ELR (cell line): ENCODE data around the gene NAA15.
"Not testable (repeated sequence)": the region's sequence is repeated elsewhere in the genome, so short reads cannot be mapped to it uniquely, and the experiment has no call there.

ENCODE experiments used
- DNase-seq: peaks from one replicate; pipeline ENCODE4 v3.0.0-alpha.2; 2015; ENCODE audit warnings: low read depth

NAA15 gene

DNA sequence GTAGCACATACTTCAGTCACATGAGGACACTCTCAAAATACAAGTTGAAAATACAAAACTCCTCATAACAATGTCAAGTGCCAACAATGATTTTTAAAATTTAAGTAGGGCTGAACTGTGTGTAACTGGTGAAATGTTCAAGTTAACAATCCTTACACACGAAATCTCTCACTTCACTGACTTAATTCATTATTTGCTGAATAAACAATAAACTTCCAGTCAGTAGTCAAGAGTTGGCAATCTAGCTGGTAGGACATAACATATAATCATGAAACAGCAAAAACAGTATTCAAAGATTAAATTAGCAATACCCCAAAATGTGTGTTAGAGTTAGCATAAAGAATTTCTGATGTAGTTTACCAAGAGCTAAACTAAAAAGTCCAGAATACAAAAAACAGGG lies 150.7 kb downstream of the NAA15 start:
- no peak for DNase-seq

DNA sequence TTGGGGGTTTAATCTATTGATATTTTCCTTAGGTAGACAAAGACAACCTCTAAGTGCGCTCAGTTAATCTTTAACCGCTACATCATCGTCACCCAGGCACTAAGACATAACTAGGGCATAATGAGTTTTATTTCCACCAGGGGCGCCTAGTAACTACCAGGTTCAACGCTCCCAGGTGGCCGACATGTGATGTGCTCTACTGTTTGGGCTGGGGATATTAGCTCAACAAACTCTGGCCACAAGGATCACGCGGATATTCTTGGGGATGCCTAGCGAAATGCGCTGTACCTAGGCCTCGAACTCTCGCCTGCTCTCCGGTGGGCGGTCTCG lies 151.7 kb downstream of the NAA15 start:
- peak; percentile 82 for DNase-seq

GRCh38 chr4:139453371-139454110 lies 152.2 kb downstream of the NAA15 start:
- peak; percentile 97 for DNase-seq

DNA sequence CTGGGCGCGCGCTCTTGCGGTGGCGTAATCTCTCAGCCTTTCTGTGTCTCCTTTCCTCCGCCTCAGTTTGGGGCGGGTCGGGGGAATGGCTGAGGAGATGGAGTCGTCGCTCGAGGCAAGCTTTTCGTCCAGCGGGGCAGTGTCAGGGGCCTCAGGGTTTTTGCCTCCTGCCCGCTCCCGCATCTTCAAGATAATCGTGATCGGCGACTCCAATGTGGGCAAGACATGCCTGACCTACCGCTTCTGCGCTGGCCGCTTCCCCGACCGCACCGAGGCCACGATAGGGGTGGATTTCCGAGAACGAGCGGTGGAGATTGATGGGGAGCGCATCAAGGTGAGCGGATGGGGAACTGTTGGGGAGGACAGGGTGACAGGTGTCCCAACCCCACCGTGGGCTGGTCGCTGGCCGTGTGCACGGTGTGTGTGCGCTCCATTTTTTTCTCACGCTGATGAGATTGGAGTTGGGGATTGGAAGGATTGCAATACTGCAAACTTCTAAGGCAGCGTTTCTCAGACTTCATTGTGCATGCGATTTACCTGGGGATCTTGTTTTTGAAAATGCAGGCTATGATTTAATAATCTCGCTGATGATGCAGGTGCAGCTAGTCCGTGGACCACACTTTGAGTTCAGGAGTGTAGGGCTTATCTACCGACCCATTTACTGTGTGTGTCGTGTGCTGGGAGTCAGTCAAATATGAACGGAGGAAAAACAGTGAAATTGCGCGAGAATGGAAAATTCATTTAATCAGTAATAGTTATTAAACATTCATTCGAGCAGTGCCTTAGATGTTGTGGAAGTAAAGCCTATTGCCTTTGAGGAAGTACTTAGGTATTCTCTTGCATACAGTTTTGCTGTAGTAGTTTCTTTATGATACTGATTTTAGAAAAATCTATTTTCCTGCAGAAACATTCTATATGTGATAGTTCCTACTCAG lies 153.1 kb downstream of the NAA15 start, which contains the start of gene RAB33B:
Gene RAB33B, plus strand, starts transcription at position 11 of the 935 bp plus-strand sequence. Its CDS starts 75 bp downstream, at position 86.
- peak; percentile 17 for DNase-seq

DNA sequence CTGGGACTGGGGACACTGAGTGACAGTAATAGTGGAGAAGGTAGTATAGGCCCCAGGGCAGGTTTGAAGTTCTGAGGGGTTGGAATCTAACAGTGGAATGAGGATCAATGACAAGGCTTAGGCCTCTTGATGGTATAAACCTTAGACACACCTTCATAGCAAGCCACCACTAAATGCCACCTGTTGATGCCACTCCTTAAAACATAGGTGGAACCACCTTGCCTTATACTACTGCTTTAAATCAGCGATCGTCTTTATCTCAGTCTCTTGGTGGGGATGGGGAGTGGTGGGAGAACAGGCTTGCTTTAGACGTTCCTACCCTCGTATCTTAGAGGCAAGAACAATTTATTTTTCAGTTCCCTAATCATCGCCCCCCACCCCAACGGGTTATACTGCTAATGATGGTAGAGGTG lies 153.8 kb downstream of the NAA15 start:
- no peak for DNase-seq

GRCh38 chr4:139457318-139457717 lies 156.0 kb downstream of the NAA15 start:
- DNase-seq, result no peak

DNA sequence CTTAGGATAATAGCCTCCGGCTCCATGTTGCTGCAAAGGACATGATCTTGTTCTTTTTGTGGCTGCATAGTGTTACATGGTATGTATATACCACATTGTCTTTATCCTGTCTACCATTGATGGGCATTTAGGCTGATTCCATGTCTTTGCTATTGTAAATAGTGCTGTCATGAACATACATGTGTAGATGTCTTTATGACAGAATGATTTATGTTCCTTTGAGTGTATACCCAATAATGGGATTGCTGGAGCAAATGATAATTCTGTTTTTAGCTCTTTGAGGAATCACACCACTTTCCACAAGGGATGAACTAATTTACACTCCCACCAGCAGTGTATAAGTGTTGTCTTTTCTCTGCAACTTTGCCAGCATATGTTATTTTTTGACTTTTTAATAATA lies 157.2 kb downstream of the NAA15 start:
- DNase-seq, result no peak

- peak; percentile 22 for DNase-seq
These were observed 157.7 kb downstream of the NAA15 start for GRCh38 chr4:139458999-139459398.

GRCh38 chr4:139460565-139460964 lies 159.3 kb downstream of the NAA15 start:
- DNase-seq, result no peak

DNA sequence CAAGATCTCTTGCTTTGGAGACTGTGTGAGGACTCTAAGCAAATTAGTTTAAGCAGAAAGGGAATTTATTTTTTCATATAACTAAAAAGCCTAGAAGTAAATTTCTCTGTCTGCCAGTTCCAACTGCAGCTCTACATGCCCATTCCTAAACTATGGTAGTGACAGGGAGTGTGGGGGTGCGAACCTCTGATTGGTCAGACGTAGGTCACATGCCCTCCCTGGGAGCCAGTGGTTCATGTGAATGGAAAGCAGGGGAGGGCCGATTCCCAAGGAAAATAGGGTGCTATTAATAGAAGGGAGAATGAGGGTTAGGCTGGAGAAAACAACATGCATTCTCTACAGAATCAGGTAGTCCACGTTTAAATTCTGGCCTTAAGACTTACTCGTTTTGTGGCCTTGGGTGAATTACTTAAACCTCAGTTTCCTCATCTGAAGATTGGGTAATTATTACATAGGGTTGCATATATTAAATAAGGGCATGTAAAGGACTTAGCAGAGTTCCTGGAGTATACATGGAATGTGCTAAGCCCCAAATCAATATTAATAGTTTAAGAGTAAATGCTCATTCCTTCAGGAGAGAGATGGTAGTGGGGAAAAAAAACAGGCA lies 159.8 kb downstream of the NAA15 start:
- no peak for DNase-seq

GRCh38 chr4:139464512-139464911 lies 163.2 kb downstream of the NAA15 start:
- DNase-seq, result not testable (repeated sequence)

- no peak for DNase-seq
These were observed 164.6 kb downstream of the NAA15 start for GRCh38 chr4:139465922-139466321.

GRCh38 chr4:139468756-139469155 lies 167.5 kb downstream of the NAA15 start:
- not testable (repeated sequence) for DNase-seq

GRCh38 chr4:139469216-139469615 lies 167.9 kb downstream of the NAA15 start:
- DNase-seq, result no peak
